GM19043 (cell line): ENCODE data around the gene SUPT3H.
"Not testable (repeated sequence)": the region's sequence is repeated elsewhere in the genome, so short reads cannot be mapped to it uniquely, and the experiment has no call there.

Experiments used
- ATAC-seq: cut with Tn5 transposase; IDR thresholded peaks from one replicate; pipeline ENCODE4 v1.9.1; 2021; ENCODE audit warnings: low read depth; ENCODE audit not compliant: unreplicated experiment

Gene SUPT3H

DNA sequence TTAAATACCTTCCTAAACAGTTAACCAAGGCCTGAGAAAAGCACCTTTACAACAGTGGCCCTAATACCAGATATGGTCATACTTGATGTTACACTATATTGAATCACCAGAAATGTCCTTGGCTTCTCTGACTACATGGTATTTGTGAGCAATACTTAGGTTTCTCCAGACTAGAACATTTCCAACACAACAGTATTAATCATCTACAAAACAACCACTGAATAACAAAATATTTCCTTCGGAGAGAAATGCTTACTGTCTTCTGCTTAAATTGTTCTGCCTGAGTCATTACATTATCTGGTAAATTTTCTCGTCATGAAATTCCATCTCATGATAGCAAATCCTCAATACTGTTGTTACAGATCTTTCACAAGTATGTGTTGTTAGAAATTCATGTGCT, 302.5 kb downstream of the SUPT3H start:
- no peak for ATAC-seq

DNA sequence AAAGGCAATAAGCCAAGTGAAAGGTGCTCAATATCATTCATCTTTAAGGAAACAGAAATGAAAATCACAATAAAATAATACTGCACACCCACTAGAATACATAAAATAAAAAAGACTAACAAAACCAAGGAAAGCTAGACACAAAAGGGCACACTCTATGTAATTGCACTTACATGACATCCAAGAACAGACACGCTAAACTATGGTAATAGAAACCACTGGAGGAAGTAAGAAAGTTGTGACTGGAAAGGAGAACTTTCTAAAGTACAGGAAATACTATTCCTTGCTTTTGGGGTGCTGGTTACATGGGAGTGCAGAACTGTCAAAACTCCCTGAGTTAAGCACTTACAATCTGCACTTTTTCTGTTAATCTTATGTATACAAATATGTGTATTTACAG, 303.3 kb downstream of the SUPT3H start:
- ATAC-seq: no peak

DNA sequence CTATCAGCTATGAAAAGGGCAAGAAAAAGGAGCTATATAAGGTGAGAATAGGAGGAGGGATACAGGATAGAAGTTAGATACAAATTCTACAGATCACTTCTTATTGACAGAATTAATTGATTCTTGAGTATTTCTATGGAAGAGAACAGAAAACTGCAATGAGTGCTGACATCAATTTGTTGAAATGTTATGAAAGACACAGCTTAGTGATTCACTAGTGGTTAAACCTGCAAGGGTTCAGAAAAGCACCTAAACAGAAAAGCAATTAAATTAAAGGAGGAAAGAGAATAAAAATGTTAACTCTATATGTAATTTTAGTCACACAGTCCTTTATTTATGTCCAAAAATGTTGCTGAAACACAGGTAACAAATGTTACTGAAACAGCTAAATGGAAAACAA, 304.0 kb downstream of the SUPT3H start:
- no peak for ATAC-seq

GRCh38 chr6:45072673-45073072, 305.1 kb downstream of the SUPT3H start:
- ATAC-seq: no peak

DNA sequence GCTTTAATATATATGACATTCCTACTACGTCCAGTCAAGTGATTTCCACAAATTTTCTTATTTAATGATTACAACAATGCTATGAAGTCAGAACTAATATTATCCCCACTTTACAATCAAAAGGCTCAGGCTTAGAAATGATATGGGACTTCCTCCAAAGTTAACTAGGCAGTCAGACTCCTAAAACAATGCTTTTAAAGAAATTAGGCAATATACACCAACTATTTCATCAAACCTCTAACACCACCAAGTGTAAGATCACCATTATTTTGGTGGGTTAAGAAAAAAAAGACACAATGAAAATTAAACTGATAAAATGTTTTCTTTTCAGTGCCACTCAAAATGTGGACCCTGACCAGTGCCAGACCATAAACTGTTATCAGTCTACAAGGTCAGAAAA, 305.7 kb downstream of the SUPT3H start:
- no peak for ATAC-seq

- ATAC-seq: no peak
Observed at GRCh38 chr6:45069091-45069490, 308.6 kb downstream of the SUPT3H start.

DNA sequence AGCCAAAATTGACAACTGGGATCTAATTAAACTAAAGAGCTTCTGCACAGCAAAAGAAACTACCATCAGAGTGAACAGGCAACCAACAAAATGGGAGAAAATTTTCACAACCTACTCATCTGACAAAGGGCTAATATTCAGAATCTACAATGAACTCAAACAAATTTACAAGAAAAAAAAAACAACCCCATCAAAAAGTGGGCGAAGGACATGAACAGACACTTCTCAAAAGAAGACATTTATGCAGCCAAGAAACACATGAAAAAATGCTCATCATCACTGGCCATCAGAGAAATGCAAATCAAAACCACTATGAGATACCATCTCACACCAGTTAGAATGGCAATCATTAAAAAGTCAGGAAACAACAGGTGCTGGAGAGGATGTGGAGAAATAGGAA, 310.3 kb downstream of the SUPT3H start:
- ATAC-seq: not testable (repeated sequence)

- not testable (repeated sequence) for ATAC-seq
Observed at GRCh38 chr6:45062659-45063058, 315.1 kb downstream of the SUPT3H start.

DNA sequence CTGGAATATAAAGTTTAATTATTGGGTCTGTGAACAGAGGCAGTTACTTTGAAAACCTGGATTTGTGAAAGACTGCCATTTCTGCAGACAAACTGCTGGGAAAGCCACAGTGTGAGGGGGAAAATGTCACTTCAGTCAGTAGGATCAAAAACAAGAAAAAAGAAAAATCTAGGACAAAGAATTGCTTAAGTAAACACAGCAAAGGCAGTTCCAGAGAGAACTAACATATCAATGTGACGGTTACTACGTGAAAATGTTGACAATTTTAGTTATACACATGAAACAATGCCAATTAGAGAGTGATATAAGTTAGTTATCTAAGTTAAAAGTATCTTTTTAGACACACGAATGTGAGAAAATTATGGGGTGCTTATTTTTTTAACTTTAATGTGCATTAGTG, 320.0 kb downstream of the SUPT3H start:
- no peak for ATAC-seq

GRCh38 chr6:45054610-45055009, 323.1 kb downstream of the SUPT3H start:
- ATAC-seq: no peak

DNA sequence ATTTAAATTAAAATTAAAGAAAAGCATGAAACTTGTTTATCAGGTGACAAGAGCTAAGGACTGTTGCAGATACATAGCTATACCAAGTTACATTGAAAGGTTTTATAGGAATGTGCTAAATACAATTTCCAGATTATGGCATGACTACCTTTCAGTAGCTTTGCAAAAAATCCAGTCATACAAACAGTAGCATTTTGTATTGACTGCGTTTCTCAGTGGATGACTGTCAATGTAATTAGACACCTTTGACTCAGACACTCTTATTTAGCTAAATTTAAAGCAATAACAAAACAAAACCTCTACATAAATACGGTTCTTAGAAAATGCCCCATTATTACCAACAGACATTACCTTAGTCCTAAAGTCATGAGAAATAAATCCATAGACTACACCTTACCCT, 325.4 kb downstream of the SUPT3H start:
- no peak for ATAC-seq

DNA sequence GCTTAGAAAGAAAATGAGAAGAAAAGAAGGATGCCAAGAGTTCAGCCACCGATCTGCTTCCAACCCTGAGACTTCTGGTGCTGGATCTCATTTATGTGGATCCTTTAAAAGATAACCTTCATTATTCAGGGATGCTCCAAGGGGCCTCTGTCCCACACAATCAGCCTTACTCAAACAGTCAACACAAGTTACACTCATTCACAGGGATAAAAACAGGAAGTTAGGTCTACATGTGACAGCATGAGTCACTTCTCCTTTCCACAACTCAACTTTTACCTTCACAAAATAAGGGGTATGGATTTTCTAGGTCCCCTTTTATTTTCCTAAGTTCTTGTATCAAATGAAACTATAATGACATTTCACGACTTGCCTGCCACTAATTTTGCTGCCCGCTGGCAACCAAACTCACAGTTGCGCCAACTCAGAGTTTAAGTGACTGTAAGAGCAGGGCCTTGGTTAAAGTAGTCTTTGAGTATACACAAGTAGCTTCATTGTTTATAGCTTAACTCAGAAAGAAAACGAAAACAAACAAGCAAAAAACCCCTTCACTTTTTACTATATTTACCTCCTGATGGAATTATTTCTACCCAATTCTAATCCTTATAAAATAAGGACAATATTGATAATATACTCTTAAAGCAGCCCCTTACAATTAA, 328.4 kb downstream of the SUPT3H start:
- no peak for ATAC-seq

GRCh38 chr6:45047573-45047972, 330.2 kb downstream of the SUPT3H start:
- no peak for ATAC-seq

DNA sequence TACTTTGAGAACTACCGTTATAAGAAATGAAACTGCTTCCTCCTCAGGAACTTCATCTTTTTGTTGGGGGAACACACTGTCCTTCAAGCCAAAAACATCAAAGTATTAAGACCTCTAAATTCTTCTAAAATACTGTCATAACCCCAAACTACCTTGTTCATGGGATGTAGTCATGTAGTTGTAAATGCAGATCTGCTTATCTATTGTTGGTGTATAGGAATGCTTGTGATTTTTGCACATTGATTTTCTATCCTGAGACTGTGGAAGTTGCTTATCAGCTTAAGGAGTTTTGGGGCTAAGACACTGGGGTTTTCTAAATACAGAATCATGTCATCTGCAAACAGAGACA, 332.5 kb downstream of the SUPT3H start:
- ATAC-seq: no peak

DNA sequence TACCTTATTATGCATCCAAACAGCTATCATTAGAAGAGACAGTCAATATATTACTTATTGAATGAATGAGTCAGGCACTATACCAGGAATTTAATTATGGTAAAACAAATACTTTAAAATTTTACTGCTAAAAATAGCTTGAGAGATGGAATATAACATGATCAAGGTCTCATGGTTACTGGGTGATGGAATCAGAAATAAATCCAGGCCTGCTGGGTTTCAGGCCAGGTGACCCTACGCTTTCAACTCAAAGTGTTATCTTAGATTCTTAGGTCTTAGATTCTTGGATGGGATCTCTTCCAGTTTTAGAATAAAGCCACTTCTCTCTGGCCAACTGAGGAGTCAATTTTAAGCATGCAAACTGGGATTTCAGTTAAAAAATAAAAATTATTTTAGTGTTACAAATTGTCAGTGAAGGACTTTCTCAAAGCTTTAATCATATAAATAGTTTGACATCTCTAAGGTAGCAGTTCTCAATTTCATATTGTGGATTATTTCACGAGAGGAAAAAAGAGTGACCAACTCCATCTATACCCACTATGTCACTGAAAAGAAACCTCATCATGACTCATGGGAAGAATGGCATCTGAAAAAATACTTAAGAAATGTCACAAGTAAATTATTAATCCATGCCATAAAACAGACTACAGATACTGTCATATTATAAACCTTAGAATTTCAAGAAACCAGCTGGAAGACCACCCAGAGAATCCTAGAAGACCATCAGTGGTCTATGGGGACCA, 333.1 kb downstream of the SUPT3H start:
- ATAC-seq: no peak

- ATAC-seq: no peak
Observed at GRCh38 chr6:45044086-45044485, 333.6 kb downstream of the SUPT3H start.

DNA sequence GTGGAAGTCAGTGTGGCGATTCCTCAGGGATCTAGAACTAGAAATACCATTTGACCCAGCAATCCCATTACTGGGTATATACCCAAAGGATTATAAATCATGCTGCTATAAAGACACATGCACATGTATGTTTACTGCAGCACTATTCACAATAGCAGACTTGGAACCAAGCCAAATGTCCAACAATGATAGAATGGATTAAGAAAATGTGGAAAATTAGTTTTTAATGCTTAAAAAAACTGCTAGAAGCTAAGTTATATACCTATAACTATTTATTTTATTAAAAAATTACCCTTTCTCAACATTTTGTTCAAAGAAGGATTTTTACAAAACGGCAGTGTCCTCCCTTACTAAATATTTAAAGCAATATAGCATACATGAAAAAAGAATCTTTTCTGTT, 335.1 kb downstream of the SUPT3H start:
- not testable (repeated sequence) for ATAC-seq

DNA sequence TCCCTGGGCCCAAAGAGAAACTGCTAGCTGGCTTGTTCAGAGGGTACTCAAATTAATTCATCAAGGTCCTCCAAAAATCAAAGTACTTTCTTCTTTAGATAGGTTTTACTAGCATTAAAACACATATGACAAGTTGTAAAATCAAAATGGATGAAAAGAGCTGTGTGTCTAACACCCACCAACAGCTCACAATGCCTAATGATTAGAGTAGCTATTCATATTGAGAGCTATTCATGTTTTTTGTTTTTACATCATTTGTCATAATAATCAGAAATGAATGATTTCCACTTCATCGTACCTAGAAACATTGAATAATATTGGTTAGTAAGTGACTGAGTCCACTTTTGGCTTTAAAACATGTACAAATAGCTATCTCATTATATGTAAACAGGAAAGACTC, 339.5 kb downstream of the SUPT3H start:
- no peak for ATAC-seq

DNA sequence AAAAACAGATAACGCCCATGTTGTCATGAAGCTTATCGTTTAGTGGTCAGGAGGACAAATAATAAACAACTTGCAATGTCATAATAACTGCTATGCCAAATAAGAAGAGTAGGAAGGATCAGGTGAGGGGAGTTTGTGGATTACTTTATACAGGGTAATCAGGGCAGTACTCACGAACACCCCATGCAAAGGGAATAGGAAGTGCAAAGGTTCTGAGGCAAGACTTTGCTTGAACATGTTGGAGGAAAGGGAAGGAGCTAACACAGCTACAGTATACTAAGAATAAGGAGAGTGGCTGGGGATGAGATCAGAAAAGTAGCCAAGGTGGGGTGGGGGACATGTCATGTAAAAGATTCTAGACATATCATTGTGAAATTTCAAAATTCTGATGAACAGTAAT, 341.6 kb downstream of the SUPT3H start:
- ATAC-seq: no peak

GRCh38 chr6:45032426-45032825, 345.3 kb downstream of the SUPT3H start:
- ATAC-seq: no peak

DNA sequence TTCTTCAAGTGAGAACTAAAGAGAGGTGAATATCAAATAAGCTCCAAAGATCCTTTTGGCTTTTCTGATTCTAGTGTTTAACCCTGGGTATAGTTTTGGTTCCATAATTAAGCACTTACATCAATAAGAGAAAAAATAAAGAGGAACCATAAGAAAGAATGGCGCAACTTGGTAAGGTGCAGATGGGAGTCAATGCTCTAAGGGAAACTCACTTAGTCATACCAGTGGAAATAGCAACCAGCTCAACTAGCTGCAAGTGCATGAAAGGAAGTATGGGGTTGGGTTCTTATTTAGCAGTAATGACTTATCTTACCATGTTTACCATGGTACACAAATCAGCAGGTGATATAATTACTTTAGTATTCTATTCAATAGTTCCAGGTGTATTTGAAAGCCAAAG, 346.1 kb downstream of the SUPT3H start:
- ATAC-seq: no peak

DNA sequence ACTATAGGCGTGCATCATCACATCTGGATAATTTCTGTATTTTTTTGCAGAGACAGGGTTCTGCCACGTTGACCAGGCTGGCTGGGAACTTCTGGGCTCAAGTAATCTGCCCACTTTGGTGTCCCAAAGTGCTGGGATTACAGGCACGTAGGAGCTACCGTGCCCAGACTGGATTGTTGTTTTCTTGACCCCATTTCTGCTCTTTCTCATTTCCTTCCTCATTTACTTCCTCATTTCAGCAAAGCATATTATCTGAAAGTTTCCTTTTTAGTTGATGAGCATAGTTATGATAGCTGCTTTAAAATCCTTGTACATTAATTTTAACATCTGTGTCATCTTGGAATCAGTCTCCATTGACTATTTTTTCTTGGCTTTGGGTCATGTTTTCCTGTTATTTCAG, 350.6 kb downstream of the SUPT3H start:
- no peak for ATAC-seq
